ENCODE results near the gene TMIGD1.

TMIGD1 gene

GRCh38 chr17:30308406-30308805, 25.5 kb downstream of the TMIGD1 start:
- TF ChIP-seq, protein P1, sequence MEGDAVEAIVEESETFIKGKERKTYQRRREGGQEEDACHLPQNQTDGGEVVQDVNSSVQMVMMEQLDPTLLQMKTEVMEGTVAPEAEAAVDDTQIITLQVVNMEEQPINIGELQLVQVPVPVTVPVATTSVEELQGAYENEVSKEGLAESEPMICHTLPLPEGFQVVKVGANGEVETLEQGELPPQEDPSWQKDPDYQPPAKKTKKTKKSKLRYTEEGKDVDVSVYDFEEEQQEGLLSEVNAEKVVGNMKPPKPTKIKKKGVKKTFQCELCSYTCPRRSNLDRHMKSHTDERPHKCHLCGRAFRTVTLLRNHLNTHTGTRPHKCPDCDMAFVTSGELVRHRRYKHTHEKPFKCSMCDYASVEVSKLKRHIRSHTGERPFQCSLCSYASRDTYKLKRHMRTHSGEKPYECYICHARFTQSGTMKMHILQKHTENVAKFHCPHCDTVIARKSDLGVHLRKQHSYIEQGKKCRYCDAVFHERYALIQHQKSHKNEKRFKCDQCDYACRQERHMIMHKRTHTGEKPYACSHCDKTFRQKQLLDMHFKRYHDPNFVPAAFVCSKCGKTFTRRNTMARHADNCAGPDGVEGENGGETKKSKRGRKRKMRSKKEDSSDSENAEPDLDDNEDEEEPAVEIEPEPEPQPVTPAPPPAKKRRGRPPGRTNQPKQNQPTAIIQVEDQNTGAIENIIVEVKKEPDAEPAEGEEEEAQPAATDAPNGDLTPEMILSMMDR (IDR thresholded peaks at IDR 0.05; ENCODE audit: low read depth, low read length, missing control alignments), result no peak
- in situ Hi-C loops (cut with HindIII; ENCODE audit: low sequenced_read_pairs), result no loop called here
- H3K4me3 ChIP-seq (ENCODE audit: low read depth, low read length), result no peak overlapping the region
- DNase-seq (ENCODE audit: low read depth), result no peak

DNA sequence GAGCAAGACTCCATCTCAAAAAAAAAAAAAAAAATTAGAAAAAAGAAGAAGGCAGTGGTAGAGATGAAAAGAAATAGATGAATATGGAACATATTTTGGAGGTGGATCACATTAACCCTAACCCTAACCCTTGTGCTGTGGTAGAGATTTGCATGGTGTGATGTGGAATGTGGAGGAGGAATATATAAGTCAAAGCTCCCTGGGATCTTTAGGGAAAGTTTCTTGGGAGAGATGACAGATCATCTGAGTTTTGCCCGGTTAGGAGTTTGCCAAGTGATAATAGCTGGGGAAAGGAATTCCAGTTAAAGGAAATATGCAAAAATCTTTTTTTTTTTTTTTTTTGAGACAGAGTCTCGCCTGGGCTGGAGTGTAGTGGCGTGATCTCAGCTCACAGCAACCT, 29.1 kb downstream of the TMIGD1 start:
- DNase-seq (ENCODE audit: low read depth), result no peak
- H3K4me3 ChIP-seq (ENCODE audit: low read depth, low read length), result no peak overlapping the region
- TF ChIP-seq, protein P1 (IDR thresholded peaks at IDR 0.05; ENCODE audit: low read depth, low read length, missing control alignments), result no peak
- in situ Hi-C loops (cut with HindIII; ENCODE audit: low sequenced_read_pairs), result no loop called here

GRCh38 chr17:30302241-30302640, 31.6 kb downstream of the TMIGD1 start:
- TF ChIP-seq, protein P1 (IDR thresholded peaks at IDR 0.05; ENCODE audit: low read depth, low read length, missing control alignments), result no peak
- in situ Hi-C loops (cut with HindIII; ENCODE audit: low sequenced_read_pairs), result no loop called here
- H3K4me3 ChIP-seq (ENCODE audit: low read depth, low read length), result no peak overlapping the region
- no peak for DNase-seq (ENCODE audit: low read depth)

GRCh38 chr17:30300818-30301217, 33.0 kb downstream of the TMIGD1 start:
- in situ Hi-C loops (cut with HindIII; ENCODE audit: low sequenced_read_pairs), result no loop called here
- no peak for DNase-seq (ENCODE audit: low read depth)
- no peak overlapping the region for H3K4me3 ChIP-seq (ENCODE audit: low read depth, low read length)
- TF ChIP-seq, protein P1 (IDR thresholded peaks at IDR 0.05; ENCODE audit: low read depth, low read length, missing control alignments), result no peak

DNA sequence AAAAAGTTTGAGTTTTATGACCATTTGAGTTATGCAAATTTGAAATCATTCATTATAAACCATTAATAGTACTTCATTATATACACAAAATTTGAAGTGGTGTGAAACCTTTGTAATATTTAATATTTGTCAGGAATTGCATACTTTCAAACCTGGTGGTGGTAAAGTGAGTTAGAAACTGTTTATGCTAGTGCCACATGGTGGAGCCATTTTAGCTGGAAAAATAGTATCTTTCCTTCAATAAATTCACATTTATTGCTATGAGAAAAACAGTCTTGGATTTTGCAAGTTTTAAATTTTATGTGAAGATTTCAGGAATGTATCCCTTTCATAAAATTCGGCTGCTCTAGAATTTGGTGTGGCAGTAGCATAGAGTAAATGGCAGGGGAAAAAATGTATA, 34.9 kb downstream of the TMIGD1 start:
- TF ChIP-seq, protein P1 (IDR thresholded peaks at IDR 0.05; ENCODE audit: low read depth, low read length, missing control alignments), result peak; percentile 48
- H3K4me3 ChIP-seq (ENCODE audit: low read depth, low read length), result no peak overlapping the region
- in situ Hi-C loops (cut with HindIII; ENCODE audit: low sequenced_read_pairs), result no loop called here
- DNase-seq (ENCODE audit: low read depth), result no peak

DNA sequence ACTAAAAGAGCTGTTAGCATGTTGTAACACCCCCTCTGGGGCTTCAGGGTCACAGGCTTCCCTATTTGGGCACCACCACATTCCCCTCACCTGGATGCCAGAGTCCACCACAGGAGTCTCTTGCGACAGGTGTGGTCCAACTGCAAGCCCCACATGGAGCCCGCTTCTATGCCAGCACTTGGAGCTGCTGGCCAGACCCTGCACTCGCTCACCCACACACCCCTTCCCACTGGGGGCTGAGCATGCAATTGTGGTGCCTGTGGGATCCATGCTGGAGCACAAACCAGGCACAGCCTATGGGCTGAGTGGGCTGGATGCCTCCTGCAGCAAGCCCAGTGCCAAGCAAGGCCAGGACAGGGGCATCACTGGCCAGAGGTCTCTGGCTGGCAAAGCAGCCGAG, 36.1 kb downstream of the TMIGD1 start:
- H3K4me3 ChIP-seq (ENCODE audit: low read depth, low read length), result no peak overlapping the region
- DNase-seq (ENCODE audit: low read depth), result no peak
- TF ChIP-seq, protein P1 (IDR thresholded peaks at IDR 0.05; ENCODE audit: low read depth, low read length, missing control alignments), result no peak
- in situ Hi-C loops (cut with HindIII; ENCODE audit: low sequenced_read_pairs), result no loop called here
